Measurements from ENCODE around the gene KIAA0930. TPM values are rescaled to one million over a fixed set of nuclear protein-coding genes. Genes with fewer than 3 reads are reported as not detected.

Gene KIAA0930
- total and polyA plus RNA-seq, 2 experiments from 2014 or later, result 15.0 to 78.6 TPM

DNA sequence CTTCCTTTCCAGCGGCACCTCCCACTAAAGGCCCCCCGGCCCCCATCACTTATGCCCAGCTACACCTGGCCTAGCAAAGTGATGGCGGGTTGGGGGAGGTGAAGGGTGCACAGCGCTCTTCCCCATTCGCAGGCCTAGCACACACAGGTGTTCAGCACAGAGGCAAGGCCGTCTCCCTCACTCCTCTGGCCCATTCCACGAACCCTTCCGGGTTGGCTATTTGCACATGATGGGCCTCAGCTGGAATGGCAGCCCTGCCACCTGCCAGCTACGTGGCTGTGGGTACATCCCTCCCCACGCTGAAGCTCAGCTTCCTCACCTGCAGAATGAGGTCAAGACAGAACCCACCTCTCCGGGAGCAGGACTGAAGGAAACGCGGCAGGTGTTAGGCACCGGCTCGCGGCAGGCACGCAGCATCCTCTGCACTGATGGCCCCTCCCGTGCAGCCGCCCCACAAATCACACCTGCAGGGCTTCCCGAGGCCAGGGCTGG lies 4.8 kb downstream of the KIAA0930 start:
- Mint-ChIP-seq H3K27ac (no peak overlapping the region), H3K27me3 (ENCODE audit: insufficient read depth, low read depth, poor library complexity) (peaks cover 21% of the 10 kb centered on the region), H3K9me3 (no peaks in the 10 kb centered on the region), H3K4me3 (no peak overlapping the region), H3K36me3 (ENCODE audit: low read depth) (no peaks in the 10 kb centered on the region; the same call in 1 of the 3 replicates), H3K4me1 (peaks cover 20% of the 10 kb centered on the region)
- no peak for ATAC-seq
- H3K4me1 ChIP-seq (ENCODE audit: insufficient read depth), result peaks cover 10% of the 10 kb centered on the region
- H3K9me2 ChIP-seq (ENCODE audit: insufficient read depth), result no peaks in the 10 kb centered on the region
- no peak overlapping the region for H3K27ac ChIP-seq (ENCODE audit: low read depth)
- no peak overlapping the region for H3K4me3 ChIP-seq
- peaks cover 18% of the 10 kb centered on the region for H4K20me1 ChIP-seq (replicated peaks; ENCODE audit: insufficient read depth)
- H3K27me3 ChIP-seq (ENCODE audit: insufficient read depth), result peaks cover 9% of the 10 kb centered on the region; the same call in 1 of the 2 replicates
- H3F3A ChIP-seq (replicated peaks; ENCODE audit: low read depth), result peaks cover 4% of the 10 kb centered on the region; the same call in 1 of the 2 replicates
- H3K4me2 ChIP-seq, result no peak overlapping the region
- DNase-seq (ENCODE audit: low spot score), result no peak
- TF ChIP-seq POLR2AphosphoS5 (IDR thresholded peaks at IDR 0.05; ENCODE audit: low read depth) (no peak), JUNB (IDR thresholded peaks at IDR 0.05; ENCODE audit: unreplicated experiment) (no peak), CREB1 (CRISPR knock-in tag; IDR thresholded peaks at IDR 0.05; ENCODE audit: low read depth) (no peak), NANOG (IDR thresholded peaks at IDR 0.05; ENCODE audit: borderline replicate concordance) (no peak), STAT1 (IDR thresholded peaks at IDR 0.05; ENCODE audit: unreplicated experiment) (no peak), EZH2 (IDR thresholded peaks at IDR 0.05; ENCODE audit: low read depth, unreplicated experiment) (no peak)
- TF ChIP-seq, protein P1, sequence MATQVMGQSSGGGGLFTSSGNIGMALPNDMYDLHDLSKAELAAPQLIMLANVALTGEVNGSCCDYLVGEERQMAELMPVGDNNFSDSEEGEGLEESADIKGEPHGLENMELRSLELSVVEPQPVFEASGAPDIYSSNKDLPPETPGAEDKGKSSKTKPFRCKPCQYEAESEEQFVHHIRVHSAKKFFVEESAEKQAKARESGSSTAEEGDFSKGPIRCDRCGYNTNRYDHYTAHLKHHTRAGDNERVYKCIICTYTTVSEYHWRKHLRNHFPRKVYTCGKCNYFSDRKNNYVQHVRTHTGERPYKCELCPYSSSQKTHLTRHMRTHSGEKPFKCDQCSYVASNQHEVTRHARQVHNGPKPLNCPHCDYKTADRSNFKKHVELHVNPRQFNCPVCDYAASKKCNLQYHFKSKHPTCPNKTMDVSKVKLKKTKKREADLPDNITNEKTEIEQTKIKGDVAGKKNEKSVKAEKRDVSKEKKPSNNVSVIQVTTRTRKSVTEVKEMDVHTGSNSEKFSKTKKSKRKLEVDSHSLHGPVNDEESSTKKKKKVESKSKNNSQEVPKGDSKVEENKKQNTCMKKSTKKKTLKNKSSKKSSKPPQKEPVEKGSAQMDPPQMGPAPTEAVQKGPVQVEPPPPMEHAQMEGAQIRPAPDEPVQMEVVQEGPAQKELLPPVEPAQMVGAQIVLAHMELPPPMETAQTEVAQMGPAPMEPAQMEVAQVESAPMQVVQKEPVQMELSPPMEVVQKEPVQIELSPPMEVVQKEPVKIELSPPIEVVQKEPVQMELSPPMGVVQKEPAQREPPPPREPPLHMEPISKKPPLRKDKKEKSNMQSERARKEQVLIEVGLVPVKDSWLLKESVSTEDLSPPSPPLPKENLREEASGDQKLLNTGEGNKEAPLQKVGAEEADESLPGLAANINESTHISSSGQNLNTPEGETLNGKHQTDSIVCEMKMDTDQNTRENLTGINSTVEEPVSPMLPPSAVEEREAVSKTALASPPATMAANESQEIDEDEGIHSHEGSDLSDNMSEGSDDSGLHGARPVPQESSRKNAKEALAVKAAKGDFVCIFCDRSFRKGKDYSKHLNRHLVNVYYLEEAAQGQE (IDR thresholded peaks at IDR 0.05; ENCODE audit: unreplicated experiment), result no peak
- TF ChIP-seq, protein P2, sequence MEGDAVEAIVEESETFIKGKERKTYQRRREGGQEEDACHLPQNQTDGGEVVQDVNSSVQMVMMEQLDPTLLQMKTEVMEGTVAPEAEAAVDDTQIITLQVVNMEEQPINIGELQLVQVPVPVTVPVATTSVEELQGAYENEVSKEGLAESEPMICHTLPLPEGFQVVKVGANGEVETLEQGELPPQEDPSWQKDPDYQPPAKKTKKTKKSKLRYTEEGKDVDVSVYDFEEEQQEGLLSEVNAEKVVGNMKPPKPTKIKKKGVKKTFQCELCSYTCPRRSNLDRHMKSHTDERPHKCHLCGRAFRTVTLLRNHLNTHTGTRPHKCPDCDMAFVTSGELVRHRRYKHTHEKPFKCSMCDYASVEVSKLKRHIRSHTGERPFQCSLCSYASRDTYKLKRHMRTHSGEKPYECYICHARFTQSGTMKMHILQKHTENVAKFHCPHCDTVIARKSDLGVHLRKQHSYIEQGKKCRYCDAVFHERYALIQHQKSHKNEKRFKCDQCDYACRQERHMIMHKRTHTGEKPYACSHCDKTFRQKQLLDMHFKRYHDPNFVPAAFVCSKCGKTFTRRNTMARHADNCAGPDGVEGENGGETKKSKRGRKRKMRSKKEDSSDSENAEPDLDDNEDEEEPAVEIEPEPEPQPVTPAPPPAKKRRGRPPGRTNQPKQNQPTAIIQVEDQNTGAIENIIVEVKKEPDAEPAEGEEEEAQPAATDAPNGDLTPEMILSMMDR (conservative IDR thresholded peaks at IDR 0.05; ENCODE audit: low read depth in 2 of 2), result no peak
- no peak overlapping the region for H2AFZ ChIP-seq
- peaks cover 48% of the 10 kb centered on the region for H3K79me2 ChIP-seq (replicated peaks; ENCODE audit: insufficient read depth)
- no peaks in the 10 kb centered on the region for H3K36me3 ChIP-seq (ENCODE audit: insufficient read depth)

DNA sequence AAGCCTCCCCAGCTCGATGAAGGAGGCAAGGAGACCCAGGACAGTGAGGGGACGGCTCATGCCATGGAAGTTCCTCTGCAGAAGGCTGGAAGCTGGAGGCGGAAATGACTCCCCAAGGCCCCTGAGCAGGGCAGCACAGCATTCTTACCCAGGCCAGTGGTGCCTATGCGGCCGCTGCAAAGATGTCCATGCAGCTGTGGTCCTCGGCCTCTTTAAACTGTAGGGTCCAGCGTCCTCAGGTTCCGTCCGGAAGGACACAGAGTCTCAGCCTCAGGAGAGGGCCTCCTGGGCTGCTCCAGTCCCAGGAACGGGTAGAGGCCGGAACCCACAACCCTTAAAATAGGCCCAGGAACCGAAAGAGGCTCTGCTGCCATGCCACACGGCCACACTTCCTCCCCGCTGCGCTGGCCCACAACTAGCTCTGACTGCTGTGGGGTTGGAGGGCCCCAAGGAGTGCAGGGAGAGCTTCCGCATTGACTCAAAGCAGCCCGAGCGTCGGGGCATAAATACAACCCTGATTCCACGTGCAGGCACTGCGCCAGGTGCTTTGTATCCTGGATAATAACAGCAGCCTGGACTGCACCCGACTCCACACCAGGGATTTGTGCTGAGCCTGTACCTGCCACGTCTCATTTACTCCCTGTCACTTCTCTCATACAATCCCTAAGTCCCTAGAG lies 5.5 kb downstream of the KIAA0930 start:
- Histone ChIP-seq H3K9me2 (ENCODE audit: insufficient read depth) (no peaks in the 10 kb centered on the region), H2AFZ (no peak overlapping the region), H3K27me3 (ENCODE audit: insufficient read depth) (peaks cover 8% of the 10 kb centered on the region; the same call in 1 of the 2 replicates), H3K36me3 (ENCODE audit: insufficient read depth) (no peaks in the 10 kb centered on the region), H3K4me2 (no peak overlapping the region), H4K20me1 (replicated peaks; ENCODE audit: insufficient read depth) (peaks cover 18% of the 10 kb centered on the region), H3K27ac (ENCODE audit: low read depth) (no peak overlapping the region), H3F3A (replicated peaks; ENCODE audit: low read depth) (peaks cover 4% of the 10 kb centered on the region; the same call in 1 of the 2 replicates), H3K4me3 (no peak overlapping the region), H3K4me1 (ENCODE audit: insufficient read depth) (peaks cover 10% of the 10 kb centered on the region), H3K79me2 (replicated peaks; ENCODE audit: insufficient read depth) (peaks cover 48% of the 10 kb centered on the region)
- DNase-seq (ENCODE audit: low spot score), result no peak
- Mint-ChIP-seq H3K27me3 (ENCODE audit: insufficient read depth, low read depth, poor library complexity) (peaks cover 20% of the 10 kb centered on the region), H3K4me3 (no peak overlapping the region), H3K4me1 (peaks cover 20% of the 10 kb centered on the region), H3K27ac (no peak overlapping the region), H3K9me3 (no peaks in the 10 kb centered on the region), H3K36me3 (ENCODE audit: low read depth) (no peaks in the 10 kb centered on the region; the same call in 1 of the 3 replicates)
- TF ChIP-seq, protein P3, sequence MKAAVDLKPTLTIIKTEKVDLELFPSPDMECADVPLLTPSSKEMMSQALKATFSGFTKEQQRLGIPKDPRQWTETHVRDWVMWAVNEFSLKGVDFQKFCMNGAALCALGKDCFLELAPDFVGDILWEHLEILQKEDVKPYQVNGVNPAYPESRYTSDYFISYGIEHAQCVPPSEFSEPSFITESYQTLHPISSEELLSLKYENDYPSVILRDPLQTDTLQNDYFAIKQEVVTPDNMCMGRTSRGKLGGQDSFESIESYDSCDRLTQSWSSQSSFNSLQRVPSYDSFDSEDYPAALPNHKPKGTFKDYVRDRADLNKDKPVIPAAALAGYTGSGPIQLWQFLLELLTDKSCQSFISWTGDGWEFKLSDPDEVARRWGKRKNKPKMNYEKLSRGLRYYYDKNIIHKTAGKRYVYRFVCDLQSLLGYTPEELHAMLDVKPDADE (IDR thresholded peaks at IDR 0.05), result no peak
- TF ChIP-seq ZNF114 (CRISPR knock-in tag; IDR thresholded peaks at IDR 0.05) (no peak), EZH2 (IDR thresholded peaks at IDR 0.05; ENCODE audit: low read depth, unreplicated experiment) (no peak)
- TF ChIP-seq, protein P2 (conservative IDR thresholded peaks at IDR 0.05; ENCODE audit: low read depth in 2 of 2), result no peak
- ATAC-seq, result no peak

Data from GM23338 (cell line).